HK-2 (cell line): Measurements from ENCODE around the gene TPST2.

ENCODE experiments used
- DNase-seq: peaks from one replicate; pipeline ENCODE4 v3.0.0-alpha.2; 2018; ENCODE audit not compliant: unreplicated experiment

The TPST2 gene

DNA sequence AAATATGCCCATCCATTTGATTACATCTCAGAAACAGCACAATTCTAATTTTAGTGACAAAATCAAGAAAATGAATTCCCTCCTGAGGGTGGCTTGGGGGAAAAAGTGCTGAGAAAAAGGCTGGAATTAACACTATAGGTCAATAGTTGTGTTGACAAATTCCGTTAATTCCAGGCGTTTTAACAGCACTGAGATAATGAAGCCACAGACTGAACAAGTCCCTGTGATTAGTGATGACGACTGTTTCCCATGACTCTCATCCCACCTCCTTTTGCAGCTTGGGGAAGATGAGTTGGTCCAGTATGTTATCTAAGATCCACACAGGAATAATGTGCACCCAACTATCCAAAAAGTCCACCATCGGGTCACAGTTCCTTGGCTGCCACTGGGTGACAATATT is 93.5 kb downstream of the TPST2 start:
- no peak for DNase-seq

DNA sequence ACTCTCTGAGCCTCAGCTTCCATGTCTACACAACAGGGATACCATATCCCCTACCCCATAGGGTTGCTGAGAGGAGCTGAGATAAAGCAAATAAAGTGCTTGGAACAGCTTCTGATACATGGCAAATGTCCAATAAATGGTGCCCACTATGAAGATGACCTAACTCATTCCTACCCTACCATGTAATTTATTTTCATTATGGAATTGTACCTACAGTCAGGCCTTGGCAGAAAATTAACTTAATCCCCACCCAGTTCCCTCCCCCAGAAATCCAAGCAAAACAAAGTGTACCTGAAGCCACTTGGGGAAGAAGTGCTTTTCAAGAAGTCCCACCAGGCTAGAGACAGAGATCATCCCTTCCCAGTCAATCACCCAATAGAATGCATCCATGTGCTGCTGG is 95.4 kb downstream of the TPST2 start:
- DNase-seq = peak; percentile 21

DNA sequence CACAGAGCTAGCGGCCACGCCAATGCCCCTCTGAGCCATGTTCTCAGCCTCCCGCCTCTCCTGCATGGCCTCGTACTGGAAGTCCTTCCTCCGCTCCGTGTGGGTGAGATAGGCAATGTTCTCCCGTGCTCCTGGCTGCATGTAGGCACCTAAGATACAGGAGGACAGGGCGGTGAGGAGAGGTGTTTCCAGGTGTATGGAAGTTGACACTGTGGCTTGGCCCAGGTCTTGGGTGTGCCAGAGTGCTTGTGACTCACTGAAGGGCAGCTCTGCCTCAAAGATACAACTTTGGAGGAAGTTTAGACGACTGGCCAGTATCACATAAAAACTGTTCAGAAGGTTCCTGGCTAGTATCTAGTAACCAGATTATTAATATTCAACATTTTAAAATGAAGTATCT is 97.7 kb downstream of the TPST2 start:
- no peak for DNase-seq

DNA sequence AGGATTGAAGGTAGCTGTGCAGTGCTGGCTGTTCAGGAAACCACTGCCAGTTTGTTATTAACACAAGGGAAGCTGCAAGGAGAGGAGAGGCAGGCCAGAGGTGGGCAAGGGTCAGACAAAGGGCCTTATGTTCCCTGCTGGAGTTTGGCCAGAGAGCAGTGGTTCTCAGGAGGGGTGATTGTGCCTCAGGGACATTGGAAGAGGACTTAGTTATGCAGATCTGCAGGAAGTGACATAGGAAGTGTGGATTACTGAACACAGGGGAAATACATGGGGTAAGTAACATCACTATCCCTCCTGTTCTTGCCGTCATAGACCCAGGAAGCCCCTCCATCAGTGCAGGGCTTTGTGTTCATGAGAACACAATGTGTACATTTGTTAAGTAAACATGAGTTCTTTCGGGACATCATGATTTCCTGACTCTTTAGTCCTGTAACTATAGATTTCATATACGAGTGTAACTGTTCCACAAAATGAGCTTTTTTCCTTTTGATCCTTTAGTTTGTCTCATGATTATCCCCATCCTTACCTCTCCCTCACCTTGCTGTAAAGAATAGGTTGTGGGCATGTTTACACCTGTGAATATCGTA is 100.4 kb downstream of the TPST2 start:
- no peak for DNase-seq

DNA sequence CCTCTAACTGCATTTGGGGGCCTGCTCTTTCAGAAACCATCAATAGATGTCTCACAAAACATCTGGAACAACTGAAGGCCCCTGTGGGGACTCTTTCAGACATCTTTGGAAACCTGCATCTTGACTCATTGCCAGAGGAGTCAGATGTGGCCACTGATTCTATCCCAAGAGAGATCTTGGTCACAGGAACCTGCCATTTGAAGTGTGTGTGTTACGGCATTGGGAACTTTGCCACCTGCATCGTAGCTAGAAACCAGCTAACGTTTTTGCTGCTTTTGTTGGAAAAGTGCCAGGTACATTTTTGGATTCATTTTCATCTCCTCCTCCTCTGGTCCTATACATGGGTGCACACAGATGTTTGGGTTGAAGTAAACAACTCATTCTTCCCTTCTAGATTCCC is 101.9 kb downstream of the TPST2 start:
- no peak for DNase-seq

DNA sequence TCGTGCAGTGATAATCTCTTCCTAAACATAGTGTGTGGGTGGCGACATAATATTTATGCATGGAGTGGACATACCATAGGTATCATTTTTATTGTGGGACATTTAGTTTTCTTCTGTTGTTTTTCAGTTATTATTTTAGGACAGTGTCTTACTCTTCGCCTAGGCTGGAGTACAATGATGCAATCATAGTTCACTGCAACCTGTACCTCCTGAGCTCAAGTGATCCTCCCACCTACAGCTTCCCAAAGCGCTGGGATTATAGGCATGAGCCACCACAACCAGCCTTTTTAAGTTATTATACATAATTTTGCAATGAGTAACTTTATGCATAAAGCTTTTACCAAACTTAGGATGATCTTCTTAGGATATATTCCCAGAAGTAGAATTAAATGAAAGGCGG is 103.5 kb downstream of the TPST2 start:
- DNase-seq = no peak

DNA sequence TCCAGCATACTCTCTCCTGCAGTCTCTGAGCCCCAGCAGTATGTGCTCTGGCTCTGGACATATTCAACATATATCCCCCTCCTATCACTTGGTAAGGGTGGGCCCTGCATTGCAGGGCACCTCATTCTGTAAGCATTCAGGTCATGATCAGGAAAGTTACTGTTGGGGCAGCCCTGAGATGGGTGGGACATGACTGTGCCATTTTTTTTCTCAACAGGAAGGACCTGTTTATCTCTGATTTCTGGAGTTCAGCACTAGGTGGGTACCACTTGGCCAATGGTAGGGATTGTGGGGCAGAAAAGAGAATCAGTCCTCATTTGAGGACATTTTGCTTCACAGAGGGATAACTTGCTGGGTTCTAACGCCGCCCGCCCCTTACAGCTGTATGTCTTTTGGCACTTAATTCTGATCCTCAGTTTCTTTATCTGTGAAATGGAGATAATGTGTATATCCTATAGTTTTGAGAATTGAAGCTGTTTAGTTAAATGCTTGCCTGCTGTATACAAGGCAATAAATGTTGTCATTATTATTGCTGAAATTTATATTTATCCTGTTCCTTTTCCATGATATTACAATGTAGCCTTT is 104.0 kb downstream of the TPST2 start:
- DNase-seq = no peak

DNA sequence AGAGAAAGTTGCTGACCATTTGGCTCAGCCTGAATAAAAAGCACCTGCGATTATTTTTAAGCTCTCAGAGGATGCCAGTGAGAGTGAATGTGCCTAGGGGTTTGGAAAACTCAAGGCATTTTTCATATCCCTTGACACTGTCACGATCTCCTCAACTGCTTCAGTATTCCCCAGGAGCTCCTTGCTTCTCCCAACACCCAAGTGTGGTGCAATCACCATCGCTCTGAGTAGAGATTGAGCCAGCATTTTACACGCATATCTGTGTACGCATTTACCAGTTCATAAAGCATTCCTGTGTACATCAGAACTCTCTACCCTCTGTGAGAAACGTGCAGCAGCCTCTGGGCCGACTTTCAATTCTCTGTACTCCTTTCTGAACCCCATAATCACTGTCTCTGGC is 104.9 kb downstream of the TPST2 start:
- no peak for DNase-seq

DNA sequence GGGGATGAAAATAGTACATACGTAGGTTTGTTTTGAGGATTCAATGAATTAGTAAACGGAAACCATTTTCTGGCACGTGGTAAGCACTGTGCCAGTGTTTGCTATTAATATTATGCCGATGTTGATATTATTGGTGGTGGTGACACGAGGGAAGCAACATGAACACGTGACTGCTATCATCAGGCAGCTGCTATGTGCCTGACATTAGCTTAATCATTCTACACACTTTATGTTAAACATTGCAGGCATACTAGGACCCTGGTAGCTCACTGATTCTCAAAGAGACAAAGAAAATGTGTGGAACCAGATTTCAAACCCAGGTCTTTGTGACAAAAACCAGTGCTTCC is 105.6 kb downstream of the TPST2 start:
- no peak for DNase-seq

DNA sequence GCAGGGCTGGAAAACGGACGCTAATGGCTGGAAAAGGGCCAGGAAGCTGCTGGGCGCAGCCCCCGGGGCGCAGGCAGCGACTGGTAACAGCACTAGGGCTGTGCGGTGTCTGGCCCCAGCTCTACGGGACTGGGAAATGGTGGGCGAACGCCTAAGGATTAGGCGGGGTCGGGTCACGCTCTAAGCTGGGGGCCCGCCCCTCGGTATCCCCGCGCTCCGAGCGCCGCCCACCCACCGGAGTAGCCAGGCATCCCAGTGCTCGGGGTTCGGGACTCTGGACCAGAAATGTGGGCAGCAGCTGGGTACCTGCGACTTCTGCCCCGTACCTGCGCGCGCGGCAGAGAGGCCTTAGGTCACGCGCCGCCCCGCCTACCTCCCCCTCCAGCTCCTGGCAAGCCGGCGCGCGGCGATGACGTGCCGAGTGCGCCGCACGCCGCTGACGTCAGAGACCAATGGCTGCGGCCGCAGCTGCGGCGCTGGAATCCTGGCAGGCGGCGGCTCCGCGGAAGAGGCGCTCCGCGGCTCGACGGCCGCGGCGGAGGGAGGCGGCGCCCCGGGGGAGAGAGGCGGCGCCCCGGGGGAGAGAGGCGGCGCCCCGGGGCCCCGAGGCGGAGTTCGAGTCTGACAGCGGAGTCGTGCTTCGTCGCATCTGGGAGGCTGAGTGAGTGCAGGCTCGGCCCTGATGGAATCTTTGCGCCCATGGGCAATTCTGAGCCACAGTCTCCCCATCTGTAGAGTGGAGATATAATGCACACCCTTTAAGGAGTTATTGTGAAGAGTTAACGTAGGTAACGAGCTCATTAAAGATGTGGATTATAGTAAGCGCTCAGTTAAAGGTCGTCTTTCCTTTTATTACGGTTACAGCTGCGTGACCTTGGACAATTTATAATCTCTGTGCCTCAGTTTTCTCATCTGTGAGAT is 106.2 kb downstream of the TPST2 start, which contains the start of the genes HPS4 and SRRD:
Gene HPS4, minus strand, starts transcription at position 345 of the 921 bp plus-strand sequence. CDS start 2,021 bp downstream, outside the sequence.
Gene SRRD, plus strand, starts transcription at position 439 of the 921 bp plus-strand sequence. Its CDS starts 14 bp downstream, at position 453.
- DNase-seq = peak; percentile 82

DNA sequence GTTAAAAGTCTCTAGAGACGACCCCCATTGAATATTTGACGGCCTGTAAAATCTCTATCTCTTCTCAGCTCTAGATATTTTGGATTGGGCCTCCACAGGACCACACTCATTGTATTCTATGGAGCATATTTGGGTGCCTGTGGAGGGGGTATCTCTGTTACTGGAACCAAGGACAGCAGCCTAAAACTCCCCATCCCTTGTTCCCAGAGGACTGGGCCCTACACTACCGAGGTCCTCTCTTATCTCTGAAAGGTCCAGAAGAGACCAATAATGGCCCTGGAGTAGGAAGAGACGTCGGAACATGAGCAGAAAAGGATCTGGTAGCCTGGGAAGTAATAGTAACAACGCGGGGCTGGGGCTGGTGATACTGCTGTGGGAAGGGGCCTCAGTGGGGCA is 106.9 kb downstream of the TPST2 start:
- no peak for DNase-seq

DNA sequence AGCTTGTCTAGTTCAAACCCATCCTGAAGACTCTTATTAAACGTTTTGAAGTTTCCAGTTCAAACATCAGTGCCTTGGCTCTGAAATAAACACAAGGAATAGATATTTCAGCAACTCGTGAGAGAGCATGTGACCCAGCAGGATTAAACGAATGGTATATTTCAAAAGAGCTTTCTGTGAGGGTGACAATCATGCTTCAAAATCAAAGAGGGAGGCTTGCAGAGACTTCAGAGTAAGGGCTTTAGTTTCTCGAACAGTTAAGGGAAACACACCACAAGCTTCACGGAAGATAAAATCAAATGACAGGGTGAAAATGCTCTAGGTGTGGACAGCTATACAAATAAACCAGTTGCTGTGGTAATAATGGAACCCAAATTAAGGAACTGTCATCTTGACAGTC is 107.8 kb downstream of the TPST2 start:
- DNase-seq = no peak

DNA sequence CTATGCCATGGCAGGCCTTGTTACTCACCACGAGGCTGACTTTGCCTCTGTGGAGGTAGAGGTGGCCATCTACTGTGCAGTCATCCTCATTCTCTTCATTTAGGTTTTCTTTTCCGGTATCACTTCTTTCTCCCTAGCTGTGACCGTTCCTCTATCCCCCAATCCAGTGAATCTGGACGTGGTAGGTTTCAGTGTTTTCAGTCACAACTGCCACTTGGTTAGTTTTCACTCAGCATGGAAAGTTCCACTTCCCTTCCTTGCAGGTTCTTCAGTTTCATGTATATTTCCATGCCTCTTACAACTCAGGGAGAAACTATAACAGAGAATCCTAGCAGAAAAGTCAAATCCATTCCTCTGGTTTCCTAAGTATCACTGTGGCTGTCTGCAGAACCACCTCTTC is 108.2 kb downstream of the TPST2 start:
- DNase-seq = no peak

DNA sequence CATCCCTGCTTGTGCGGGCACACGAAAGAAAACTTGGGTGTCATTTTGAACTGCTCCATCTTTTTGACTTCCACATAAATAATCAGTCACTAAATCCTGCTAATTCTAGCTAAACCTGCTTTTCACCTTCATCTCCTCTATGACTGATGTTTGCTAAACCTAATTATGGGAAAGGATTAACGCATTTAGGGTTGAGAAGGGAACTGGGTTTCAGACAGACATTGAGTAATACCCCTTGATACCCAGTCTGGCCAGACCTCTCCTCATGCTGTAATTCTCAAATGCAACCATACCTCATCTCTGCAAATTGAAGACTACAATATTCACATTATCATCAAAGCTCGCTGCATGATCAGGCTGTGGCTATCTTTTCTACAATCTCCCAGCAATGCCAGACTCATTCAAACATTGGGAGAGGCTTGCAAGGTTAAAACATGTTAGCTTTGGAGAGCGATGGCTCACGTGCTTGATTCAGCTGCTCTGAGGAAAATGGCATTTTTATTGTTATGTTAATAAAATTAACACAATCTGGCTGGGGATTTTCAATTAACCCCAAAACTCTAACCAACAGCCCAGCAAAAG is 108.7 kb downstream of the TPST2 start:
- DNase-seq = no peak

DNA sequence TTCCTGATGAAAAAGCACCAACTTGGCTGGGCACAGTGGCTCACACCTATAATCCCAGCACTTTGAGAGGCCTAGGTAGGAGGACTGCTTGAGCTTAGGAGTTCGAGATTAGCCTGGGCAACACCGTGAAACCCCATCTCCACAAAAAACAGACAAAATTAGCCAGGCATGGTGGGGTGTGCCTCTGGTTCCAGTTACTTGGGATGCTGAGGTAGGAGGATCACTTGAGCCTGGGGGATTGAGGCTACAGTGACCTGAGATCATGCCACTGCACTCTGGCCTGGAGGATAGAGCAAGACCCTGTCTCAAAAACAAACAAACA is 109.4 kb downstream of the TPST2 start:
- no peak for DNase-seq

DNA sequence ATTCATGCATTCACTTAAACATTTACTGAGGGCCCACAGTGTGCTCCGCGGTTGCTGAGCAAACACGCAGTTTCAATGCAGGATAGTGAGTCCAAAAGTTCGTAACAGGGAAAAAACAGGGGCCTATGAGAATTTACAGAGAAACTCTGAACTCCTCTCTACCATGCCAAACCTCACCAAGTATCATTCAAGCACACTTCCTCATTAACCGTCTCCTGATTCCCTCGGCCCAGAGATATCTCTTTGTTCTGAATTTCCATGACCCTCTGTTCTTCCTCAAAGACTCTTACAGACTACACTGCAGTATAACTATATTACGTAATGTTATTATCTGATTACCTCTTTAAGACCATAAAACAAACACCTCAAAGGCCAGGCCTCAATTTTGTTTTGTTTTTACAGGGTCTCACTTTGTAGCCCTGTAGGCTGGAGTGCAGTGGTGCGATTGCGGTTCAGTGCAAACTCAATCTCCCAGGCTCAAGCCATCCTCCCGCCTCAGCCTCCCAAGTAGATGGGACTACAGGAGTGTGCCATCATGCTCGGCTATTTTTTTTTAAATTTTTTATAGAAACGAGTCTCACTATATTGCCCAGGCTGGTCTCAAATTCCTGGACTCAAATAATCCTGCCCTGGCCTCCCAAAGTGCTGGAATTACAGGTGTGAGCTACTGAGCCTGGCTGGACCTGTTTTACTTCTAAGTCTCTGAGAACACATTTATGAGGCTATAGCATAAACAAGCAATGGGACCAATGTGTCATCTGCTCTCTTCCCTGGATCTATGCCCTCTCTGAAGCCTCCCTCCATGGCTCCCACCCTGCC is 109.9 kb downstream of the TPST2 start:
- no peak for DNase-seq

DNA sequence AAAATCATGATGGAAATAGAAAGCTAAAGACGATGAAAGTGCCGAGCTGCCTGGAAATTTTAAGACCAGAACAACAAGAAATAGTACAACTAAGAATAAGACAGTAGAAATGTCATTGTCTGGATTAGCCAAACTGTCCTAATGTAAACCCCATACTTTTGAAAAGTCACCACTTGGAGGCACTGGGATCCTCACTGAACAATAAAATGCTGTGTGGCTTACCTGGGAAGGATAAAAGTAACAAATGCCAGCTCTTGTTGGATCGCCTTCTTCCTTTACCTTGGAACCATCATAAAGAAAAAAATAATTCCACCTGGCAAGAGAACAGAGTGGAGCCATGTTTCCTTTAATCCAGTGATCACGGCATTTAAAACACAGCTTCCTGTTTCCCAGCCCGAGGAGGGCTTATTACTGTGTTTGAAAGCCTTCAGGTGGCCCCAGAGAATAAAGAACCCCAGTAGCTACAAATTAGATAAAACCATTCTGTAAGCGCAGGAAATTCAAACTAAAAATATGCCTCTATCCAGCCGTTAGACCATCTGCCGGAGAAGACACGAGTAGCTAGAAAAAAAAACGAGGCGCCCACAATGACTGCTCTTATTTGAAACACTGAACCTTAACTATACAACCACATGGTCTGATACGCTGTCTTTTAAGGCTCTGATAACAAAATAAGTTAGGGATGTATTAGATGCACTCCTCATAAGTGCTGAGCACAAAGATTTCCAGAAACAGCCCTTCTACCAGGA is 110.7 kb downstream of the TPST2 start:
- no peak for DNase-seq

DNA sequence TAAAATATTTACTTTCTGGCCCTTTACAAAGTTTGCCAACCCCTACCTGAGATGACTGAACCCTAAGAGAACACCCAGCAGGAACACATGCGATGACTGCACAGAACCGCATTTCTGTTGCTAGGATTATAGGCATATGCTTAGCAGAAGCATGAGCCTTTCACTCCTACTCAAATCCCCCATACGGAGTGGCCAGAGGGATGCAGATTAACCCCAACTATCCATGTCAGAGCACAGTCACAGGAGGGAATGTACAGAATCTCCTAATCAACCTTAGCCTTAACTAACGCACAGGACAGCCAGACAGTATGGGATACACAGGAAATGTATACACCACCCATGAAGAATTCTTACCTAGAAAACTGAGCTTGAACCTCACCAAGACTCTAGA is 112.6 kb downstream of the TPST2 start:
- no peak for DNase-seq

DNA sequence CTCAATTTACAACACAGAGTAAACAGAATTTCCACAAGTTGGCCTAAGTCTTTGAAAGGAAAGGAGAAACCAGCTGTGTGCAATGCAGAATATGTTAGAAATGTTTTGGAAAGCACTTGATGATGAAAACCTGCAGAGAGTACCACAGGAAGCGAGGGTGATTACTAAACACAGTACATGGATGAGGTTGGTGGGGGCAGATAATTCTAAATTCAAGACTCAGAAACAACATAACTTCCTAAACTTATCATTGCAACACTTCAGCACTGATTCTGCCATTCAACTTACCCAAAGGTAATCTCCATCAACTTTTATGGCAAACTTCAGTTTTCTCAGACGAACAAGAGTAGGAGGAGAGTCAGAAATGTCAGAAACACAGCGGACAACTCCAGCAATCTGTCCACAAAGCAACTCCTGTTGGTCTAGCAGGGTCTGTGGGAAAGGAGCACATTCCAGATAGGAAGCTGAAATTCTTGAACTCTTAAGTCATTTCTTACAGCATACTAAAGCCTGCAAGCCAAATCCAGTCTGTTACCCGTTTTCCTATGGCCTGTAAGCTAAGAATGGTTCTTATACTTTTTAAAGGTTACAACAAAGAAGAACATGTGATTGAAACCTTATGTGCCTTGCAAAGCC is 113.1 kb downstream of the TPST2 start:
- no peak for DNase-seq

DNA sequence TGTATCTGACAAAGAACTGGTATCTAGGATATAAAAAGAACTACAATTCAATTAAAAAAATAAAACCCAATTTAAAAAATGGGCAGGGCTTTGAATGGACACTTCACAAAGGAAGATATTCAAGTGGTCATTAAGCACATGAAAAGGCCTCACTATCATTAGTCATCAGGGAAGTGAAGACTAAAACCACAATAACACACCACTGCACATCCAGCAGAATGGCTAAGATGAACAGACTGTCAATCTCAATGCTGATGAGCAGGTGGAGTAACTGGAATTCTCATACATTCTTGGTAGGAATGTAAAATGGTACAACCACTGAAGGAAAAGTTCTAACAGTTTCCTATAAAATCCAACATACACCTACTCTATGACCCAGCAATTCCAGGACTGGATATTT is 115.2 kb downstream of the TPST2 start:
- DNase-seq = no peak
